Measurements from ENCODE around the gene EEF2. TPM values are rescaled to one million over a fixed set of nuclear protein-coding genes. Genes with fewer than 3 reads are reported as not detected.
"Not testable (repeated sequence)": the region's sequence is repeated elsewhere in the genome, so short reads cannot be mapped to it uniquely, and the experiment has no call there.

Gene EEF2
- total RNA-seq, 1 donor from 2014 or later = 2,154 TPM

DNA sequence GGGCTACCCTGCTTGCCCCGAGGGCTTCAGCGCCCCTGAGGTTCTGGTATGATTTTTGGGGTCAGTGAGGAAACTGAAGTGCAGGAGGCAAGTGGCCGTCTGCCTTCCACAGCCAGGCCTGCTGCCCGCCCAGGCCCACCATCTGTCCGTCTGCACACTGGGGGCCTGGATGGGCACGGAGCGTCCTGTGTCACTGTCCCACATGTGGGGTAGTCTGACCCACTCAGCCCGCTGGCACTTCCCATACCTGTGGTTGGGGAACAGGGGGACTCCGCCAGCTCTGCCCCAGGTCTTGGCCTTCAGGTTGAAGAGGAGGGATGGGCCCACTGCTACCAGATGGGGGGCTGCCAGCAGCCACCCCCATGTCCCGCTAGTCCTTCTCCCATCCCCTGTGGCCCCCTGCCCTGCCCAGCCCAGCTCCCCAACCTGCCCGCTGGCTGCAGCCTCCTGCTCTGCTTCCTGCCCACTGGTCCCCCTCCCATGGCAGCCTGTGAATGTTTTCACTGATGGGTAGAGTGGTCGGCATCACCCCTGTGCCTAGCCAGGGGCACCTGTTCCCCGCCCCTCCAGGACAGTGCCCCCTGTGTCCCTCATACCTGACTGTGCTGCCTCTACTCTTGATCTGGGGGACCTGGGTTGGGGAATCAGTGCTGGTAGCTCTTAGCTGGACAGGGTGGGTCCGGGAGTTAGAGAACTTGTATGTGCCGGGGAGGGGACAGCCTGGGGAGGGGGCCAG is 31.8 kb upstream of the EEF2 start:
- ATAC-seq = no peak

DNA sequence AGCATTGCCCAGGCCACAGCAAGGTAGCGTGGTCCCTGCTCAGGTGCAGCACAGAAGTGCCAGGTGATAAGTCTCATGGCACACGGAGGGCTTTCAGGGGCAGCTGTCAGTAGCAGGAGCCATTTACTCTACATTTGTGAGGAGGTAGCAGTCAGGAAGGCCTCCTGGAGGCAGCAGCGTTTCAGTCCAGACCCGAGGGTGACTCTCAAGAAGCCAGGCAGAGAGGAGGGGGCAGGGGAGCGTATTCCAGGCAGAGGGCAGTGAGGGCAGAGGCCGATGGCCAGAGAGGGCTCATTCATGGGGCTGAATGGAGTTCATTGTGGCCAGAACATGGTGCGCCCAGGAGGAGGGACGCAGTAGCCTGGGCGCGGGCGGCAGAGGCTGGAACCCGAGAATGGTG is 31.2 kb upstream of the EEF2 start:
- intact Hi-C loops (cut with DNase I) = no loop called here
- no peak for DNase-seq (ENCODE audit: missing footprints)
- ATAC-seq = no peak

More for the DNA sequence above, 31.8 kb upstream of the EEF2 start:
- DNase-seq (ENCODE audit: missing footprints) = no peak
- intact Hi-C loops (cut with DNase I) = no loop called here

DNA sequence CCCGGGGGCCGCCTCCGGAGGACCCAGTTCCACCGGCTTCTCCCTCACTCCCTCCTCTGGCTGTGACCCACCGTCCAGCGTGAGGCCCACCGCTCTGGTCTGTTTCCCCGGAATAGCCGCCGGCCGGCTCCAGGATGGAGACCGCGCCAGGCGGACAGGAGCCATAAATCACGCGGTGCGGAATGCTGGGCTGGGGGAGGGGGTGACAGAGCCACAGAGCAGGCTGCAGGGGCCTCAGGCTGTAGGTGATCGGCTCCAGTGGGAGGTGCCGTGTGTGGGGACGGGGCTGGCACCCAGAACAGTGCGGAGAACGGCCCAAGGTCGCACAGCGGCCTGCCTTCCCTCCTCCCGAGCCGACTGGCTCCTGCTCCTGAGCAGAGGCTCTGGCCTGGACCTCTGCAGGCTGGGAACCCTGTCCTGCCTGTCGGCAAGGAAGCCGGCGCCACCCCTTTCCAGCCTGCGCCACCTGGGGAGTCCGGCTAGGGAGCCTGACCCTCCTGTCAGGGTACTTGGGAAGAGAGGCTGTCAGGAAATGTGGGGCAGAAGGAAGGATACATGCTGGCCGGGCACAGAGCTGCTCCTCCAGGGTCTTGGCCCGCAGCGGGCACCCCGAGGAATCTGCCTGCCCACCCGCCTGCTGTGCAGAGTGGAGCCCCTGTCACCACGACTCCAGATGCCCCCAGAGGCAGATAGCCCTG is 30.6 kb upstream of the EEF2 start:
- ATAC-seq (peak; percentile 44), DNase-seq (ENCODE audit: missing footprints) (no peak)
- intact Hi-C loops (cut with DNase I) = no loop called here

GRCh38 chr19:4014541-4015491 is 29.6 kb upstream of the EEF2 start:
- intact Hi-C loops (cut with DNase I) = loop anchor here (5.0 kb wide), 1 partner anchor 47 kb away; no protein-coding TSS in a partner anchor
- ATAC-seq = peak; percentile 28
- no peak for DNase-seq (ENCODE audit: missing footprints)

GRCh38 chr19:4013886-4014540 is 28.8 kb upstream of the EEF2 start:
- ATAC-seq (peak; percentile 29), DNase-seq (ENCODE audit: missing footprints) (no peak)
- intact Hi-C loops (cut with DNase I) = loop anchor here (5.0 kb wide), 1 partner anchor 48 kb away; no protein-coding TSS in a partner anchor

DNA sequence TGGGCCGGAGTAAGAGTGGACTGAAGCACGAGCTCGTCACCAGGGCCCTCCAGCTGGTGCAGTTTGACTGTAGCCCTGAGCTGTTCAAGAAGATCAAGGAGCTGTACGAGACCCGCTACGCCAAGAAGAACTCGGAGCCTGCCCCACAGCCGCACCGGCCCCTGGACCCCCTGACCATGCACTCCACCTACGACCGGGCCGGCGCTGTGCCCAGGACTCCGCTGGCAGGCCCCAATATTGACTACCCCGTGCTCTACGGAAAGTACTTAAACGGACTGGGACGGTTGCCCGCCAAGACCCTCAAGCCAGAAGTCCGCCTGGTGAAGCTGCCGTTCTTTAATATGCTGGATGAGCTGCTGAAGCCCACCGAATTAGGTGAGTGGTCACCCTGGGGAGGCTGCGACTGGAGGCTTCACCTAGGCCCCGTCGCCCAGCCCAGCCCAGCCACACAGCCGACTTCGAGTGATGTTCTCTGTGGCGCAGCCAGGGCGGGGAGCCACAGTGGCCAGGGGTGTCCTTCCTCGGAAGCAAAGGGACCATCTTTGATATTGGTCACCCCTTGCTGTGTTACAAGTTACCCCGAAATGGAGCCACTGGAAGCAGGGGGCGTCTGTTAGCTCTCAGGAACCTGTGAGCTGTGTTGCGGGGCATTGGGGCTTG is 27.8 kb upstream of the EEF2 start:
- ATAC-seq = no peak
- DNase-seq (ENCODE audit: missing footprints) = no peak
- intact Hi-C loops (cut with DNase I) = loop anchor here (5.0 kb wide), 1 partner anchor 49 kb away; no protein-coding TSS in a partner anchor

DNA sequence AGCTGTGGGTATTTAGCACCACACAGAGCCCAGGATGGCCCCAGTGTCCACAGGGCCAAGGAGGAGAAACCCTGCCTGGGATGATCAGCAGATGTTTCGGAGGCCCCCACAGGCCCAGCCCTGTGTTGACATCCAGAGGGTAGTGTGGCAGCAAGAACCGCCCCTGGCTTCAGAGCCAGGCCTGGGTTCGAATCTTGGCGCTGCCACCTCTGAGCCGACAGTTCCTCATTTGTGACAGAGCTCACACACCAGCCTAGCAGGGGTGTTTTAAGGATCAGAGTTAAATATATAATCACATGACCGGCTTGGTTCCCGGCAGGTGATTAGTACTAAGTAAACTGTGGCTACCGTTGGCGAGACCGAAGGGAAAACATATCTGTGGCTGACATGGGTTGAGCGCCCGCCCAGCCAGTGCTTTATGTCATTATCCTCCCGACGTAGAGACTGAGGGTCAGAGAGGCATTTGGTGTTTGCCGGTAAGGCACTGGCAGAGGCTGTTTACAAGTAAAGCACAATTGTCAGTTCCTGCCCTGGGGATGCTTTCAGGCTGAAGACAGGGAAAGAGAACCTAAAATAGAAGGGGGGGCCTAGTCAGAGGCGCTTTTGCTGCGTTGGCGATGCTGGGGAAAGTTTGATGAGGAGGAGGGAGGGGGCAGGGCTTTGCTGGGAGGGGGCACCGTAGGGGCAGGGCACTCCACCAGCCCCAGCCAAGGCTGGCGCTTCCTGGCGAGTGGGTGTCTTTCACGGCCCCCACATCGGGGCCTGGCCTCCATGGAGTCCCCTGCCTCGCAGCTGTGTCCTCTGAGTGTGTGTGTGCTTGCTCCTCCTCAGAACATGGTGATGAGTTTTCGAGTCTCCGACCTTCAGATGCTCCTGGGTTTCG is 27.1 kb upstream of the EEF2 start:
- intact Hi-C loops (cut with DNase I) = loop anchor here (5.0 kb wide), 1 partner anchor 50 kb away; no protein-coding TSS in a partner anchor
- ATAC-seq (no peak), DNase-seq (ENCODE audit: missing footprints) (no peak)

DNA sequence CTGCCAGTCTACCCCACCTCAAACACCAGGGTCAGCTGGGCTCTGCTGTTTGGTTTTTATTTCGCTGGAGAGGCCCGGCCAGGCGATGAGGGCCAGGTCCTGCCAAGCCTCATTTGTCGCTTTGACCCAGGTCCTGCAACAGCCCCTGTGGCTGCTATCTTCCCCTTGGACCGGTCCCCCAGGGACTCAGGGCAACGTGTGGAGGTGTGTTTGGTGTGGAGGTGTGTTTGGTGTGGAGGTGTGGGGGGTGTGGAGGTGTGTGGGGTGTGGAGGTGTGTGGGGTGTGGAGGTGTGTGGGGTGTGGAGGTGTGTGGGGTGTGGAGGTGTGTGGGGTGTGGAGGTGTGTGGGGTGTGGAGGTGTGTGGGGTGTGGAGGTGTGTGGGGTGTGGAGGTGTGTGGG is 26.2 kb upstream of the EEF2 start:
- not testable (repeated sequence) for DNase-seq (ENCODE audit: missing footprints); ATAC-seq
- intact Hi-C loops (cut with DNase I) = loop anchor here (5.0 kb wide), 1 partner anchor 51 kb away; no protein-coding TSS in a partner anchor

- DNase-seq (ENCODE audit: missing footprints) = peak; percentile 55
- ATAC-seq = no peak
- intact Hi-C loops (cut with DNase I) = loop anchor here (5.0 kb wide), 1 partner anchor 52 kb away; no protein-coding TSS in a partner anchor
Observed at GRCh38 chr19:4010808-4011110, 25.5 kb upstream of the EEF2 start.

GRCh38 chr19:4009990-4010807 is 24.9 kb upstream of the EEF2 start:
- ATAC-seq (no peak), DNase-seq (ENCODE audit: missing footprints) (peak; percentile 41)
- intact Hi-C loops (cut with DNase I) = loop anchor here (5.0 kb wide), 1 partner anchor 52 kb away; no protein-coding TSS in a partner anchor

GRCh38 chr19:4007836-4008539 is 22.7 kb upstream of the EEF2 start:
- peak; percentile 66 for DNase-seq (ENCODE audit: missing footprints)
- ATAC-seq = no peak
- intact Hi-C loops (cut with DNase I) = no loop called here

- peak; percentile 97 for ATAC-seq
- intact Hi-C loops (cut with DNase I) = no loop called here
- peak; percentile 98 for DNase-seq (ENCODE audit: missing footprints)
Observed at GRCh38 chr19:4007021-4007835, 22.0 kb upstream of the EEF2 start, which contains the start of gene PIAS4. Gene PIAS4, plus strand, starts transcription at chr19:4007736. Its CDS starts 25 bp downstream, at chr19:4007761.

GRCh38 chr19:4005436-4005835 is 20.2 kb upstream of the EEF2 start:
- intact Hi-C loops (cut with DNase I); DNase-seq (ENCODE audit: missing footprints); ATAC-seq: not testable (repeated sequence)

- DNase-seq (ENCODE audit: missing footprints); ATAC-seq; intact Hi-C loops (cut with DNase I): not testable (repeated sequence)
Observed at GRCh38 chr19:4000798-4001197, 15.5 kb upstream of the EEF2 start.
